Measurements from ENCODE around the gene PGM1.

PGM1 gene

GRCh38 chr1:63705078-63705477 is 111.9 kb downstream of the PGM1 start:
- DNase-seq, result no peak

GRCh38 chr1:63709267-63709828 is 116.1 kb downstream of the PGM1 start:
- DNase-seq, result no peak
